ENCODE data around the gene MARCHF10.

Gene MARCHF10

DNA sequence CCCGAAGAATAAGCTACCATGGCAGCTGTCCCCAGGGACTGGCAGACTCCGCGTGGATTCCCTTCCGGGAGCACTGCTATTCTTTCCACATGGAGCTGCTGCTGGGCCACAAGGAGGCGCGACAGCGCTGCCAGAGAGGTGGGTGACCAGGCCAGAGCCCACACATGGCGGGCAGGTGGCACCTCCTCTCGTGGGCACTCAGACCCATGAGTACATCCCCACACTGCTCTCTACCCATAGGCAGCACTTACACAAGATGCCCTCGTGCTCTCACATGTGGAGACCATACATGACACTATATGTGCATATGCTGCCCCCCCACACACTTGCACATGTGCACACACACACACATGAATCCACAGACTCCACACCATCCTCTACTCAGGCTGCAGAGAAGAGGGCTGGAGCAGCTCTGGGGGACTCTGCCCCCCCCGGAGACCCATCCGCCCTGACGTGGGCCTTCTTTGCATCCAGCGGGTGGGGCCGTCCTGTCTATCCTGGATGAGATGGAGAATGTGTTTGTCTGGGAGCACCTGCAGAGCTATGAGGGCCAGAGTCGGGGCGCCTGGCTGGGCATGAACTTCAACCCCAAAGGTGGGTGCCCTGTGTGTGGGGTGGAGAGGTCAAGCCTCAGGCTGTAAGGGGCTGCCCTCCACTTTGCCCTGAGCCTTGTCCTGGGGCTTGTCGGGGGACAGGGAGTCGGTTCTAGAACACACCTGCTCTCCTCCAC is 117.8 kb downstream of the MARCHF10 start:
- no peaks in the 10 kb centered on the region for H3K4me1 ChIP-seq
- no peak overlapping the region for H3K4me3 ChIP-seq (ENCODE audit: low read depth, low read length)
- H3K9me3 ChIP-seq (ENCODE audit: control insufficient read depth, low read length), result no peaks in the 10 kb centered on the region
- H3K79me2 ChIP-seq, result no peaks in the 10 kb centered on the region
- no peaks in the 10 kb centered on the region for H3K36me3 ChIP-seq (ENCODE audit: control insufficient read depth, insufficient read depth, low read length)
- H3K27ac ChIP-seq, result no peak overlapping the region
- H3K9ac ChIP-seq, result no peak overlapping the region
- H3K27me3 ChIP-seq (ENCODE audit: control insufficient read depth, insufficient read depth, low read length), result no peaks in the 10 kb centered on the region
- no peak overlapping the region for H3K4me2 ChIP-seq (ENCODE audit: low read length)
- TF ChIP-seq, protein P1, sequence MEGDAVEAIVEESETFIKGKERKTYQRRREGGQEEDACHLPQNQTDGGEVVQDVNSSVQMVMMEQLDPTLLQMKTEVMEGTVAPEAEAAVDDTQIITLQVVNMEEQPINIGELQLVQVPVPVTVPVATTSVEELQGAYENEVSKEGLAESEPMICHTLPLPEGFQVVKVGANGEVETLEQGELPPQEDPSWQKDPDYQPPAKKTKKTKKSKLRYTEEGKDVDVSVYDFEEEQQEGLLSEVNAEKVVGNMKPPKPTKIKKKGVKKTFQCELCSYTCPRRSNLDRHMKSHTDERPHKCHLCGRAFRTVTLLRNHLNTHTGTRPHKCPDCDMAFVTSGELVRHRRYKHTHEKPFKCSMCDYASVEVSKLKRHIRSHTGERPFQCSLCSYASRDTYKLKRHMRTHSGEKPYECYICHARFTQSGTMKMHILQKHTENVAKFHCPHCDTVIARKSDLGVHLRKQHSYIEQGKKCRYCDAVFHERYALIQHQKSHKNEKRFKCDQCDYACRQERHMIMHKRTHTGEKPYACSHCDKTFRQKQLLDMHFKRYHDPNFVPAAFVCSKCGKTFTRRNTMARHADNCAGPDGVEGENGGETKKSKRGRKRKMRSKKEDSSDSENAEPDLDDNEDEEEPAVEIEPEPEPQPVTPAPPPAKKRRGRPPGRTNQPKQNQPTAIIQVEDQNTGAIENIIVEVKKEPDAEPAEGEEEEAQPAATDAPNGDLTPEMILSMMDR (IDR thresholded peaks at IDR 0.05), result no peak
- H2AFZ ChIP-seq, result no peak overlapping the region

GRCh38 chr17:62689441-62690167 is 118.5 kb downstream of the MARCHF10 start:
- Histone ChIP-seq H3K9ac (no peak overlapping the region), H3K79me2 (no peaks in the 10 kb centered on the region), H3K27me3 (ENCODE audit: control insufficient read depth, insufficient read depth, low read length) (no peaks in the 10 kb centered on the region), H2AFZ (no peak overlapping the region), H3K4me3 (ENCODE audit: low read depth, low read length) (no peak overlapping the region), H3K27ac (no peak overlapping the region), H3K9me3 (ENCODE audit: control insufficient read depth, low read length) (no peaks in the 10 kb centered on the region), H3K4me2 (ENCODE audit: low read length) (no peak overlapping the region), H3K36me3 (ENCODE audit: control insufficient read depth, insufficient read depth, low read length) (no peaks in the 10 kb centered on the region), H3K4me1 (no peaks in the 10 kb centered on the region)
- TF ChIP-seq, protein P1 (IDR thresholded peaks at IDR 0.05), result no peak

DNA sequence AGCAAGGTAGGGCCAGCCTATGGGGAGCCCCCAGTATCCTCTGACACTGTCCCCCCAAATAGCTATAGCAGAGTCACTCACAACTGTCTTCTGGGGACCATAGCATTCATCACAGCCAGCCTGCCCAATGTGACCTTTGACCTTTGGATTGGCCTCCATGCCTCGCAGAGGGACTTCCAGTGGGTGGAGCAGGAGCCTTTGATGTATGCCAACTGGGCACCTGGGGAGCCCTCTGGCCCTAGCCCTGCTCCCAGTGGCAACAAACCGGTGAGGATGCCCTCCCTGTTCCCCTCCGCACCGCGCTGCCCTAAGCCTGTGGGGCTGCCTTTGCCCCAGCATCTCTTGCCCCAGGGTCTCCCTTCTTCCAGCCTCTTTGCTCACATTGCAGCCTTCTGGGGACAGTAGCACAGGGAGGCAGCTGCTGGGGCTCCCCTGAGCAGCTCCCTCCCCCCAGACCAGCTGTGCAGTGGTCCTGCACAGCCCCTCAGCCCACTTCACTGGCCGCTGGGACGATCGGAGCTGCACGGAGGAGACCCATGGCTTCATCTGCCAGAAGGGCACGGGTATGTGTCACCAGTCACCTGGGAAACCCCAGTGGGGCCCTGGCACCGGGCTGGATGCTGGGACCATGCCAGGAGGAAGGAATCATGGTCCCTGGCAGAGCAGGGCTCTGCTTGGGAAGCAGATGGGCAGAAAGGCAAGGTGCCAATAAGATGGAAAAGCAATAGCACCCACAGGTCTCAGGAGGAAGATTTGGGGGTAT is 119.5 kb downstream of the MARCHF10 start:
- TF ChIP-seq, protein P1 (IDR thresholded peaks at IDR 0.05), result no peak
- H3K36me3 ChIP-seq (ENCODE audit: control insufficient read depth, insufficient read depth, low read length), result no peaks in the 10 kb centered on the region

GRCh38 chr17:62687997-62688396 is 120.1 kb downstream of the MARCHF10 start:
- TF ChIP-seq, protein P1 (IDR thresholded peaks at IDR 0.05), result no peak
- Histone ChIP-seq H3K4me3 (ENCODE audit: low read depth, low read length) (no peak overlapping the region), H3K27ac (no peak overlapping the region), H3K79me2 (no peaks in the 10 kb centered on the region), H3K4me2 (ENCODE audit: low read length) (no peak overlapping the region), H3K27me3 (ENCODE audit: control insufficient read depth, insufficient read depth, low read length) (no peaks in the 10 kb centered on the region), H3K9ac (no peak overlapping the region), H3K4me1 (no peaks in the 10 kb centered on the region), H3K9me3 (ENCODE audit: control insufficient read depth, low read length) (no peaks in the 10 kb centered on the region), H2AFZ (no peak overlapping the region), H3K36me3 (ENCODE audit: control insufficient read depth, insufficient read depth, low read length) (no peaks in the 10 kb centered on the region)

More for the DNA sequence above, 119.5 kb downstream of the MARCHF10 start:
- no peak overlapping the region for H3K4me2 ChIP-seq (ENCODE audit: low read length)
- H3K9ac ChIP-seq, result no peak overlapping the region
- H3K27me3 ChIP-seq (ENCODE audit: control insufficient read depth, insufficient read depth, low read length), result no peaks in the 10 kb centered on the region
- H3K4me1 ChIP-seq, result no peaks in the 10 kb centered on the region
- no peaks in the 10 kb centered on the region for H3K79me2 ChIP-seq
- H3K9me3 ChIP-seq (ENCODE audit: control insufficient read depth, low read length), result no peaks in the 10 kb centered on the region
- H3K27ac ChIP-seq, result no peak overlapping the region
- H3K4me3 ChIP-seq (ENCODE audit: low read depth, low read length), result no peak overlapping the region
- no peak overlapping the region for H2AFZ ChIP-seq
